Fibroblast of peridontal ligament (primary cell): ENCODE data around the gene HS6ST2.
"Not testable (repeated sequence)": the region's sequence is repeated elsewhere in the genome, so short reads cannot be mapped to it uniquely, and the experiment has no call there.

Source experiments
- DNase-seq: peaks from one replicate; pipeline ENCODE4 v3.0.0-alpha.2; 2010; ENCODE audit errors: extremely low read depth

The HS6ST2 gene

GRCh38 chrX:132940727-132941327 is 17.6 kb downstream of the HS6ST2 start:
- no peak for DNase-seq

- no peak for DNase-seq
Measured at GRCh38 chrX:132933170-132933569, 25.3 kb downstream of the HS6ST2 start.

- DNase-seq = no peak
Measured at GRCh38 chrX:132924426-132924825, 34.0 kb downstream of the HS6ST2 start.

- DNase-seq = no peak
Measured at GRCh38 chrX:132918523-132918922, 39.9 kb downstream of the HS6ST2 start.

- no peak for DNase-seq
Measured at GRCh38 chrX:132916349-132916748, 42.1 kb downstream of the HS6ST2 start.

GRCh38 chrX:132909643-132910042 is 48.8 kb downstream of the HS6ST2 start:
- DNase-seq = peak; percentile 0

- DNase-seq = no peak
Measured at GRCh38 chrX:132908891-132909290, 49.5 kb downstream of the HS6ST2 start.

GRCh38 chrX:132900633-132901293 is 57.7 kb downstream of the HS6ST2 start:
- no peak for DNase-seq

- DNase-seq = no peak
Measured at GRCh38 chrX:132887569-132887968, 70.9 kb downstream of the HS6ST2 start.

- no peak for DNase-seq
Measured at GRCh38 chrX:132883358-132883915, 75.0 kb downstream of the HS6ST2 start.

- DNase-seq = not testable (repeated sequence)
Measured at GRCh38 chrX:132880753-132881152, 77.7 kb downstream of the HS6ST2 start.

- DNase-seq = no peak
Measured at GRCh38 chrX:132877954-132878536, 80.4 kb downstream of the HS6ST2 start.

- DNase-seq = no peak
Measured at GRCh38 chrX:132876523-132877338, 81.7 kb downstream of the HS6ST2 start.

GRCh38 chrX:132875650-132876522 is 82.5 kb downstream of the HS6ST2 start:
- DNase-seq = no peak

- DNase-seq = no peak
Measured at GRCh38 chrX:132862562-132862961, 95.9 kb downstream of the HS6ST2 start.

- DNase-seq = no peak
Measured at GRCh38 chrX:132861076-132861475, 97.4 kb downstream of the HS6ST2 start.

GRCh38 chrX:132860200-132860599 is 98.2 kb downstream of the HS6ST2 start:
- DNase-seq = no peak

GRCh38 chrX:132858018-132858417 is 100.4 kb downstream of the HS6ST2 start:
- DNase-seq = no peak

GRCh38 chrX:132855780-132856341 is 102.6 kb downstream of the HS6ST2 start:
- no peak for DNase-seq

GRCh38 chrX:132853040-132853439 is 105.4 kb downstream of the HS6ST2 start:
- no peak for DNase-seq
